ENCODE measurements around the gene ADARB2.

- TF ChIP-seq CTCF (IDR thresholded peaks at IDR 0.05) (no peak), POLR2A (IDR thresholded peaks at IDR 0.05) (no peak), POLR2AphosphoS5 (IDR thresholded peaks at IDR 0.05) (no peak)
Observed at GRCh38 chr10:1569208-1569607, 168.1 kb downstream of the ADARB2 start.
